ENCODE data around the gene ANKRD6.

The ANKRD6 gene

DNA sequence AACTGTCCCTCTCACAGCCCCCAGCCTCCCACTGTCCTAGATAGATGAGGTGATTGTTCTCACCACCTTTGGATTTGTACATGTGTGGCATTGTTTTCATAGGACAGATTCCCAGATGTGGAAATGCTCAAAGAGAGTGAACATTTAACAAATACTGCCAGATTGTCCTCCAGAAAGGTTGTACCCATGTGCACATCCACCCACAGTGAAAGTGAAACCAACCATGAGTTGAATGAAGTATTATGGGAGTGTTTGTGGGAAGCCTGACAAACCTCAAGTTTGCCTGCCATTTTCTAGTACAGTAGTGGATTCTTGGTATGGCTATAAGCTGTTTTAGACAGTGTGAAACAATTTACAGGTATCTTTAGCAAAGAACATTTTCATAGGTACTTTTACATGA is 42.7 kb downstream of the ANKRD6 start:
- DNase-seq = no peak

GRCh38 chr6:89479897-89480296 is 46.9 kb downstream of the ANKRD6 start:
- DNase-seq = no peak

GRCh38 chr6:89481695-89482094 is 48.7 kb downstream of the ANKRD6 start:
- no peak for DNase-seq

- DNase-seq = no peak
Measured at GRCh38 chr6:89482126-89482525, 49.2 kb downstream of the ANKRD6 start.

DNA sequence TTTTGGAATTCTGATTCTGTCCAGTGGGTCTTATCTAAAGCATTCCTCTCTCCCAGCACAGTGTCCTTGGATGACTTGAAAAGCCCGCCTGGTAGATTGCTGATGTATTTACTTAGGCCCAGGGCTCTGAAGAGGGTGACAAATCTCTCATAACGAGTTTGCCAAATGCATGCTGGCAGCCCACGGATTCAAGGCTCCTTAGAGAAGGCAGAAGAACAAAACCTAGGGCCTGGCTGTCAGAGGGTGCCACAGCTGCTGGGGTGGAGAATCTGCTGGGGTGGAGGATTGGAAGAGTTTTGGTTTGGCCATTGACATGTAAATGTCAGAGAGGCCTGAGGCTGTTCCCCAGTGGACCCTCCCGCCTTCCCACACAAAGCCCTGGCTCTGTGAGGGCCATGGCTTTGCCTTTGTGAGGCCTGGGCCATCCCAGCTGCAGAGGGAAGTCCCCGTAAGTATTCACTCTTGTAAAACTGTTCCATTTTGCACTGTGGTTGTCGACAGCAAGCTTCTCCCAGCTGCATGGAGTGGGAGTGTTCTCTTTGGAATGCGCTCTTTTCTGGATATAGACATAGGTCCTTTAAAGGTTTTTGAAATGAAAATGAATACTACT is 50.3 kb downstream of the ANKRD6 start:
- DNase-seq = no peak

- DNase-seq = no peak
Measured at GRCh38 chr6:89485320-89485719, 52.4 kb downstream of the ANKRD6 start.

DNA sequence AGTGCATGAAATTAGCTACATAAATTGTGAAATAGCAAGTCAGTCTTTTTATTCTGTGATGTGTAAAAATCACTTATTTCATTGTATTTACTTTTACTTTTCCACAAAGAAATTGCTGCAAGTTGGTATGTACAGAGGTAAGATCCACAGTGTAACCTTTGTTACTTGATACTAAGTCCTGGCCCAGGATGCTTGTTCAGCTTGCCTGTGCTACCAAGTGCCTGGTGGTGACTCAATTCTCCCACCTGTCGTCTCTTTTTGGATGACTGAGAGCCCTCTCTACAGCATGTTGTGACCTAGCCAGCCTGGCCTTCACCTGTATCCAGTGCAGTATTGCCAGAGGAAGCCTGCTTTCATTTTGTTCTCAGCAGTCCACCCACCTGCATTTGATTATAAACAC is 54.9 kb downstream of the ANKRD6 start:
- no peak for DNase-seq

- DNase-seq = no peak
Measured at GRCh38 chr6:89488438-89488837, 55.5 kb downstream of the ANKRD6 start.

DNA sequence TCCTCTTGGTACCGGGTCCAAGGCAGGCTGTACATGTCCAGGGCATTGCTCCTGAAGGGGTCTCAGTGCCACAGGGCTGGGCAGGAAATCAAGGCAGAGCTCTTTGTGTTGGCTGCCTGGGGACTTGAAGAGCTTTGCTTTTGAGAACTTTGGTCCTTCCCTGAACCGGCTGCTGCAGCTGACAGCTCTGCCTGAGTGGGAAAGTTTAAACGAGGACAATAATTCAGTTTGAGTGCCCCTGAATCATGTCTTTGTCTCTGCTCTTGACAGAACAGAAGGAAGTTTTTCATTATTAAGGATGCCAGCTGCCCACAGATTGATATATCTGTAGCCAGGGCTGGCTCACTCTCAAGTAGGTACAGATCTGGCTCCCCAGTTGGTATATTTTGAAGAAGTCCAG is 56.1 kb downstream of the ANKRD6 start:
- DNase-seq = no peak

DNA sequence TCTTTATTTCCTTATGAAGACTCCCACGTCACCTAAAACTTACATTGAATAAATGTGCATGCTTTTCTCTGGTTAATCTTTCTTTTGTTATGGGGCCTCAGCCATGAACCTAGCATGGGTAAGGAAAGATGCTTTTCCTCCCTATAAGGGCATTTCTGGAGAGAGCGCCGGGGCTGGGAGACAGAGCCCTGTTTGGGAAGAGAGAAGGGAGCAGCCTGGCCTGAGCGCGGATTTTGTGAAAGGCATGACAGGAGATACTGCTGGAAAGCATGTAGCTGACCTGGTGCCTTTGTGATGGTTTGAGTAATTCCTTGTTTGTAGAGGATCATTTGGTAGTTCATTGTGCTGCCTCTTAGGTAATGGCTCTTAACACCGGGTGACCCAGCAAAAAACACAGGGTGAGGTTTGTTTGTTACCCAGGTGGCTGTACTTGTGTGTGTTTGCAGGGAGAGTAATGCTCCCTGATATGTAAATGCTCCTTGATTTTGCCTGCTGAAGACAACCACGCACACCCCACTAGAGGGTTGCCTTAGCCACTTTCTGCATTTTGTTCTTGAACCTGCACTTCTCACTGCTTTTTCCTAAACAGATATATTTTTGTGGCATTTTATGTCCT is 59.2 kb downstream of the ANKRD6 start:
- DNase-seq = no peak

- DNase-seq = no peak
Measured at GRCh38 chr6:89494131-89494793, 61.3 kb downstream of the ANKRD6 start.

DNA sequence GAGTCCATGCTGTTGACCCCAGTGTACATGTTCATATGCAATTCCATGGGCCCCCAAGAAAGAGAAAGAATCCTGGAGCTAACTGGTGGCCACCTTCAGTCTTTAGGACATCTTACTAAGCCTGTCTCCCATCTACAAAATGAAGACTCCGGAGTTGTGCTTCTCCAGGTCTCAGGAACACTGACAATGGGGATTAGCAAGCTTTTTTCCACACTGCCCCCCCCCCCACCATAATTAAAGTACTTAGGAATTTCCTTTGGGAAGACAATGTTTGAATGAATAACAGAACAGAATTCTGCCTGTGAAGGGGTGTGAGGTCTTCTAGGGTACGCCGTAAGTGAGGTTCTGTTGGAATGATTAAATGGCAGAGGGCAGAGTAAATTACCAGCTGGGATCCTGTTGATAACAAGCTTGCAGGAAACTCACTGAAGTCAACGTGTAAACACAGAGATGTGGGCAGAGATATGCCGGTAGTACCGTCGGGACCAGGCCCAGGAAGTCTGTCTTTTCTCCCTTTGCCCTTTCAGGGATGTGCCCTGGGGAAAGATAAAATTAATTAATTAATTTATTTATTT is 63.1 kb downstream of the ANKRD6 start:
- DNase-seq = no peak

GRCh38 chr6:89500611-89501010 is 67.7 kb downstream of the ANKRD6 start:
- DNase-seq = no peak

GRCh38 chr6:89501222-89501621 is 68.3 kb downstream of the ANKRD6 start:
- DNase-seq = no peak

GRCh38 chr6:89501753-89502152 is 68.8 kb downstream of the ANKRD6 start:
- no peak for DNase-seq

GRCh38 chr6:89503641-89504040 is 70.7 kb downstream of the ANKRD6 start:
- no peak for DNase-seq

DNA sequence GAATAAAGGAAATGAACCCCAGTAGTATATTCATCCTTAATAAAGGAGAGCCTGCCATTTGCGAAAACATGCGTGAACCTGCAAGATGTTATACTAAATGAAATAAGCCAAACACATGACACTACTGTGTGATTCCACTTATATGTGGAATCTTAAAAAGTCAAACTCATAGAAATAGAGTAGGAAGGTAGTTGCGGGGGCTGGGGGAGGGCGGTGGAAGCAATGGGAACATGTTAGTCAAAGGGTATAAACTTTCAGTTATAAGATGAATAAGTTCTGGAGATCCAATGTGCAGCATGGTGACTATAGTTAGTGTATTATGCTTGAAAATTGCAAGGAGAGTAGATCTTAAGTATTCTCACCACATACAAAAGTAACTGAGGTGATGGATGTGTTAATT is 72.9 kb downstream of the ANKRD6 start:
- DNase-seq = no peak

DNA sequence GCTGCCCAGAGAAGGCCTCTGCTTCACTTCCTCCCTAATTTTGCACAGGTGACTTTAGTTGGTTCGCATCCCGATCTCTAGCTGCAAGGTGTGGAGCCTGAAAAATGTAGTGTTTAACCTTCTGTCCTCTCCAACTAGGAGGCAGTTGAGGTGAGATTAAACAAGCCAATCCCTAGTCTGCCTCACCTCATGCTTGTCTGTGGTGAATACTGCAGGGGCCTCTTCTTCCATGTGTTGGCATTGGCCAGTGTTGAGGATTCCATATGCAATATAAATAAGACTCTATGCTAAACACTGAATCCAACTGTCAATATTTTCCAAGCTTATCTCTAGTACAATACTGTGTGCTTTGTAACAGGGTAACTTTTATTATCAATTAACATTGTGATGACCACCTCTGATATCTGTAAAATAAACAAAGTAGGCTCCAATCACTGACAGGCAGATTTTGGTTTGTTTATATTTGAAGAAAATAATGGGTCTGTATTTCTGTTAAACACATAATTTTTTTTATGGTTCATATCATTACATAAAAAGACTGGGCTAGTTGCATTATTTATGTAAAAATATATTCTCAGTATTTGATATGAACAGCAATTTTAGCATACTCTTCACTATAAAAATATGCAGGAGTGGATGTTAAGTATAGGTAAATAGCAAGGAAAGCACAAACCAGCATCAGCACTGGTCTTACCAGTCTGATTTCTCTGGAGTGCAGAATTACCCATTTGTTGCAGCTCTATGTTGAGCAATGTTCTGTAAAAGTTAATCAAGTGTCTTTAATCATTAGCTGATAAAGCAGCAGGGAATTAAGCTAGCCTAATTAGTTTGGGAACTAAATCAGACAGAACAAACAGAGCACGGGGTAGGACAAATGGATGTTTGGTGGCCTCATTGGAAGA is 74.0 kb downstream of the ANKRD6 start:
- no peak for DNase-seq

- DNase-seq = no peak
Measured at GRCh38 chr6:89508755-89509563, 76.0 kb downstream of the ANKRD6 start.

- no peak for DNase-seq
Measured at GRCh38 chr6:89509777-89510281, 76.9 kb downstream of the ANKRD6 start.

GRCh38 chr6:89510393-89510792 is 77.4 kb downstream of the ANKRD6 start:
- no peak for DNase-seq
